Ishikawa (cell line): ENCODE measurements around the gene ICA1L.

ENCODE experiments used
- CEBPB ChIP-seq: IDR thresholded peaks from 2 replicates; pipeline ENCODE4 v1.6.1; 2012
- CREB1 ChIP-seq: IDR thresholded peaks from 2 replicates; pipeline ENCODE4 v1.6.1; 2012; ENCODE audit warnings: low read depth
- EGR1 ChIP-seq: IDR thresholded peaks from 2 replicates; pipeline ENCODE4 v1.6.1; 2012
- EP300 ChIP-seq: IDR thresholded peaks from 2 replicates; pipeline ENCODE4 v1.6.1; 2012; ENCODE audit warnings: borderline replicate concordance
- FOXM1 ChIP-seq: IDR thresholded peaks from 2 replicates; pipeline ENCODE4 v1.6.1; 2012; ENCODE audit warnings: low read depth, borderline replicate concordance
- MAX ChIP-seq: IDR thresholded peaks from 2 replicates; pipeline ENCODE4 v1.6.1; 2012
- RAD21 ChIP-seq: IDR thresholded peaks from 2 replicates; pipeline ENCODE4 v1.6.1; 2012; ENCODE audit warnings: low read depth
- TAF1 ChIP-seq: IDR thresholded peaks from 2 replicates; pipeline ENCODE4 v1.6.1; 2012; ENCODE audit warnings: low read depth, mild to moderate bottlenecking
- TCF12 ChIP-seq: IDR thresholded peaks from 2 replicates; pipeline ENCODE4 v1.6.1; 2012; ENCODE audit warnings: low read depth
- TEAD4 ChIP-seq: IDR thresholded peaks from 2 replicates; pipeline ENCODE4 v1.6.1; 2012
- YY1 ChIP-seq: IDR thresholded peaks from 2 replicates; pipeline ENCODE4 v1.6.1; 2012; ENCODE audit warnings: low read depth
- ZBTB7A ChIP-seq: IDR thresholded peaks from 2 replicates; pipeline ENCODE4 v1.6.1; 2012; ENCODE audit warnings: low read depth
- TF ChIP-seq, protein P1 (sequence below): IDR thresholded peaks from 2 replicates; pipeline ENCODE4 v1.6.1; 2012
- TF ChIP-seq, protein P2 (sequence below): IDR thresholded peaks from 2 replicates; pipeline ENCODE4 v1.6.1; 2012; ENCODE audit warnings: low read depth, mild to moderate bottlenecking

DNA sequence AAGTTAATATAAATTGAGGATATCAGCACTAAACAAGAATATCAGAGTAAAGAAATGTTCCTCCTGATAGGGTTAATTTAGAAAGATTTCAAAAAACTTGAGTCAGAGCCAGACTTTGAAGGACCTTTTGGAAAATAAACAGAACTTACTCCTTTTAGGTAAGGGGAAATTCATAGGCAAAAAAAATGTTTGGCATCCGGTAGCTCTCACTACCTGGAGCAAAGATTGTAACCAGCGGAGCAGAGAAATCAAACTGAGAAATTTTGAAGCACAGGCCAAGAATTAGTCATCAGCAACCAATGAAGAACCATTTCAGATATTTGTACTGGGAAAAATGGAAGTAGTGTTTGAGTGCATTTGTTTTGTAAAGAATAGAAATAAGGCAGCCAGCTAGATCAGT, 113.0 kb downstream of the ICA1L start:
- TF ChIP-seq EP300 (peak; percentile 50; the same call in 1 of the 2 replicates), MAX (no peak; the same call in 1 of the 2 replicates), TCF12 (peak; percentile 32; the same call in 1 of the 2 replicates), TAF1 (no peak), RAD21 (no peak), TEAD4 (peak; percentile 43; the same call in 1 of the 2 replicates), CREB1 (no peak), YY1 (no peak), CEBPB (no peak), EGR1 (no peak), FOXM1 (no peak), ZBTB7A (no peak)
- TF ChIP-seq, protein P1, sequence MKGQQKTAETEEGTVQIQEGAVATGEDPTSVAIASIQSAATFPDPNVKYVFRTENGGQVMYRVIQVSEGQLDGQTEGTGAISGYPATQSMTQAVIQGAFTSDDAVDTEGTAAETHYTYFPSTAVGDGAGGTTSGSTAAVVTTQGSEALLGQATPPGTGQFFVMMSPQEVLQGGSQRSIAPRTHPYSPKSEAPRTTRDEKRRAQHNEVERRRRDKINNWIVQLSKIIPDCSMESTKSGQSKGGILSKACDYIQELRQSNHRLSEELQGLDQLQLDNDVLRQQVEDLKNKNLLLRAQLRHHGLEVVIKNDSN: no peak
- TF ChIP-seq, protein P2, sequence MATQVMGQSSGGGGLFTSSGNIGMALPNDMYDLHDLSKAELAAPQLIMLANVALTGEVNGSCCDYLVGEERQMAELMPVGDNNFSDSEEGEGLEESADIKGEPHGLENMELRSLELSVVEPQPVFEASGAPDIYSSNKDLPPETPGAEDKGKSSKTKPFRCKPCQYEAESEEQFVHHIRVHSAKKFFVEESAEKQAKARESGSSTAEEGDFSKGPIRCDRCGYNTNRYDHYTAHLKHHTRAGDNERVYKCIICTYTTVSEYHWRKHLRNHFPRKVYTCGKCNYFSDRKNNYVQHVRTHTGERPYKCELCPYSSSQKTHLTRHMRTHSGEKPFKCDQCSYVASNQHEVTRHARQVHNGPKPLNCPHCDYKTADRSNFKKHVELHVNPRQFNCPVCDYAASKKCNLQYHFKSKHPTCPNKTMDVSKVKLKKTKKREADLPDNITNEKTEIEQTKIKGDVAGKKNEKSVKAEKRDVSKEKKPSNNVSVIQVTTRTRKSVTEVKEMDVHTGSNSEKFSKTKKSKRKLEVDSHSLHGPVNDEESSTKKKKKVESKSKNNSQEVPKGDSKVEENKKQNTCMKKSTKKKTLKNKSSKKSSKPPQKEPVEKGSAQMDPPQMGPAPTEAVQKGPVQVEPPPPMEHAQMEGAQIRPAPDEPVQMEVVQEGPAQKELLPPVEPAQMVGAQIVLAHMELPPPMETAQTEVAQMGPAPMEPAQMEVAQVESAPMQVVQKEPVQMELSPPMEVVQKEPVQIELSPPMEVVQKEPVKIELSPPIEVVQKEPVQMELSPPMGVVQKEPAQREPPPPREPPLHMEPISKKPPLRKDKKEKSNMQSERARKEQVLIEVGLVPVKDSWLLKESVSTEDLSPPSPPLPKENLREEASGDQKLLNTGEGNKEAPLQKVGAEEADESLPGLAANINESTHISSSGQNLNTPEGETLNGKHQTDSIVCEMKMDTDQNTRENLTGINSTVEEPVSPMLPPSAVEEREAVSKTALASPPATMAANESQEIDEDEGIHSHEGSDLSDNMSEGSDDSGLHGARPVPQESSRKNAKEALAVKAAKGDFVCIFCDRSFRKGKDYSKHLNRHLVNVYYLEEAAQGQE: no peak
